ENCODE measurements around the gene SUB1.

- TF ChIP-seq CTCF (conservative IDR thresholded peaks at IDR 0.05) = no peak
- TF ChIP-seq ZFX (IDR thresholded peaks at IDR 0.05) = no peak
Observed at GRCh38 chr5:32562056-32562455, 23.3 kb upstream of the SUB1 start.

All from C4-2B (cell line).